Neuronal stem cell (in vitro differentiated cells): ENCODE data around the gene CIRBP.

Source experiments
- DNase-seq: peaks from one replicate; pipeline ENCODE4 v3.0.0-alpha.2; 2013; ENCODE audit warnings: low spot score
- H2AFZ ChIP-seq: one replicate; pipeline ENCODE4 v1.6.1; 2013; ENCODE audit warnings: mild to moderate bottlenecking, low read length, inconsistent platforms
- H2AK5ac ChIP-seq: 2 replicates; pipeline ENCODE4 v1.6.1; 2013; ENCODE audit warnings: low read depth, mild to moderate bottlenecking, inconsistent platforms, low read length, moderate library complexity, mixed read lengths
- H2BK120ac ChIP-seq: 2 replicates; pipeline ENCODE4 v1.6.1; 2013; ENCODE audit warnings: low read depth, mild to moderate bottlenecking, inconsistent platforms, low read length, moderate library complexity, mixed read lengths
- H2BK12ac ChIP-seq: one replicate; pipeline ENCODE4 v1.6.1; 2013; ENCODE audit warnings: low read length, inconsistent platforms
- H2BK15ac ChIP-seq: 2 replicates; pipeline ENCODE4 v1.6.1; 2013; ENCODE audit warnings: mild to moderate bottlenecking, low read length, inconsistent platforms, mixed read lengths
- H2BK5ac ChIP-seq: one replicate; pipeline ENCODE4 v1.6.1; 2013; ENCODE audit warnings: inconsistent platforms, mild to moderate bottlenecking, low read length, moderate library complexity
- H3K14ac ChIP-seq: one replicate; pipeline ENCODE4 v1.6.1; 2013; ENCODE audit warnings: low read length, inconsistent platforms
- H3K18ac ChIP-seq: 2 replicates; pipeline ENCODE4 v1.6.1; 2013; ENCODE audit warnings: low read length, inconsistent platforms
- H3K23ac ChIP-seq: 2 replicates; pipeline ENCODE4 v1.6.1; 2013; ENCODE audit warnings: low read depth, mild to moderate bottlenecking, mixed read lengths, low read length, inconsistent platforms; ENCODE audit not compliant: poor library complexity
- H3K27ac ChIP-seq: replicated peaks from 3 replicates; pipeline ENCODE4 v1.5.1; 2013; ENCODE audit warnings: low read length, inconsistent platforms
- H3K27me3 ChIP-seq, 3 experiments: 2 replicates each; pipeline ENCODE4 v1.6.1; 2013; ENCODE audit warnings: low read length in 3 of 3, mild to moderate bottlenecking in 2 of 3, inconsistent platforms in 1 of 3, low read depth in 1 of 3, mixed read lengths in 1 of 3, moderate library complexity in 1 of 3; ENCODE audit not compliant: control insufficient read depth in 3 of 3, insufficient read depth in 3 of 3
- H3K36me3 ChIP-seq, 2 donors: replicated peaks in 1 of 2; 2 replicates each; pipeline ENCODE4 v1.6.1; 2013; ENCODE audit warnings: low read length in 2 of 2; ENCODE audit not compliant: control insufficient read depth in 2 of 2, insufficient read depth in 2 of 2
- H3K4ac ChIP-seq: 2 replicates; pipeline ENCODE4 v1.6.1; 2013; ENCODE audit warnings: inconsistent platforms, mild to moderate bottlenecking, low read length, moderate library complexity
- H3K4me1 ChIP-seq, 2 donors: 1 replicate in 1 of 2; 2 replicates in 1 of 2; pipeline ENCODE4 v1.6.1; 2013; ENCODE audit warnings: low read length in 2 of 2, low read depth in 1 of 2; ENCODE audit not compliant: control insufficient read depth in 2 of 2, insufficient read depth in 1 of 2
- H3K4me2 ChIP-seq: one replicate; pipeline ENCODE4 v1.6.1; 2013; ENCODE audit warnings: mild to moderate bottlenecking, low read length, inconsistent platforms; ENCODE audit not compliant: insufficient read depth, poor library complexity, severe bottlenecking
- H3K4me3 ChIP-seq, 2 donors: 2 replicates each; pipeline ENCODE4 v1.5.1; 2013; ENCODE audit warnings: low read length in 2 of 2, mild to moderate bottlenecking in 2 of 2, inconsistent platforms in 1 of 2, moderate library complexity in 1 of 2
- H3K79me1 ChIP-seq: one replicate; pipeline ENCODE4 v1.6.1; 2013; ENCODE audit warnings: low read depth, mild to moderate bottlenecking, inconsistent platforms, low read length, moderate library complexity
- H3K9ac ChIP-seq: one replicate; pipeline ENCODE4 v1.6.1; 2013; ENCODE audit warnings: mild to moderate bottlenecking, low read depth, low read length, inconsistent platforms; ENCODE audit not compliant: poor library complexity
- H3K9me3 ChIP-seq, 2 donors: replicated peaks in 1 of 2; 2 replicates each; pipeline versions ENCODE3 to v1.6.1; 2013; ENCODE audit warnings: low read length in 2 of 2, mild to moderate bottlenecking in 2 of 2, inconsistent platforms in 1 of 2, low read depth in 1 of 2, mixed read lengths in 1 of 2, moderate library complexity in 1 of 2; ENCODE audit not compliant: control insufficient read depth in 2 of 2, insufficient read depth in 1 of 2
- H4K8ac ChIP-seq: one replicate; pipeline ENCODE4 v1.6.1; 2013; ENCODE audit warnings: low read depth, mild to moderate bottlenecking, inconsistent platforms, low read length, moderate library complexity
- H4K91ac ChIP-seq: one replicate; pipeline ENCODE4 v1.6.1; 2013; ENCODE audit warnings: low read length, low read depth, mild to moderate bottlenecking, inconsistent platforms; ENCODE audit not compliant: poor library complexity
- WGBS, 2 donors: extraction: QIAGEN DNeasy Blood & Tissue Kit; methylation state at CpG; one replicate each; pipeline ENCODE4 v1.1.7; 2013; ENCODE audit warnings: missing lambda C conversion rate in 2 of 2, mixed read lengths in 1 of 2; ENCODE audit not compliant: insufficient read length in 2 of 2, insufficient replicate concordance in 1 of 2; ENCODE audit errors: extremely low coverage in 2 of 2; 5-methylcytosine and 5-hydroxymethylcytosine counted together

The CIRBP gene

GRCh38 chr19:1315470-1316166, 46.5 kb downstream of the CIRBP start:
- peaks cover 0 to 59% (median 9%) of the 10 kb centered on the region in 3 experiments for H3K27me3 ChIP-seq
- peak overlapping the region; percentile 93 for H2BK120ac ChIP-seq
- H2BK5ac ChIP-seq, result peak overlapping the region; percentile 85
- H3K18ac ChIP-seq, result peak overlapping the region; percentile 95
- H3K4me3 ChIP-seq, result peak overlapping the region in 1 of 2 donors; percentile 57
- H3K79me1 ChIP-seq, result no peaks in the 10 kb centered on the region
- WGBS, 2 donors, result no CpG with 5 or more reads among the region's 58 CpGs
- DNase-seq, result no peak
- H3K4ac ChIP-seq, result peak overlapping the region; percentile 41
- no peaks in the 10 kb centered on the region for H3K36me3 ChIP-seq
- peak overlapping the region; percentile 79 for H2AFZ ChIP-seq
- H4K91ac ChIP-seq, result no peak overlapping the region
- peak overlapping the region; percentile 98 for H2AK5ac ChIP-seq
- H3K4me2 ChIP-seq, result peak overlapping the region; percentile 61
- H2BK12ac ChIP-seq, result peak overlapping the region; percentile 100
- H4K8ac ChIP-seq, result peak overlapping the region; percentile 86
- peak overlapping the region; percentile 75 for H3K14ac ChIP-seq
- no peaks in the 10 kb centered on the region for H3K9me3 ChIP-seq
- H2BK15ac ChIP-seq, result peak overlapping the region; percentile 94
- H3K23ac ChIP-seq, result peak overlapping the region; percentile 83
- peak overlapping the region; percentile 76 for H3K9ac ChIP-seq
- H3K4me1 ChIP-seq, result peaks cover 16 to 17% of the 10 kb centered on the region in 2 donors
- no peak overlapping the region for H3K27ac ChIP-seq

GRCh38 chr19:1316466-1316865, 47.3 kb downstream of the CIRBP start:
- Histone ChIP-seq H3K4me1 (peaks cover 16% of the 10 kb centered on the region in 2 donors), H2BK15ac (peak overlapping the region; percentile 35), H3K9ac (no peak overlapping the region), H3K18ac (peak overlapping the region; percentile 72), H2AFZ (no peak overlapping the region), H2BK120ac (no peak overlapping the region), H3K27ac (no peak overlapping the region), H3K27me3 (peaks cover 0 to 62% (median 9%) of the 10 kb centered on the region in 3 experiments), H2BK12ac (no peak overlapping the region), H4K91ac (no peak overlapping the region), H3K79me1 (no peaks in the 10 kb centered on the region), H2BK5ac (peak overlapping the region; percentile 10), H3K23ac (peak overlapping the region; percentile 53), H2AK5ac (peak overlapping the region; percentile 6), H3K4ac (no peak overlapping the region), H4K8ac (no peak overlapping the region), H3K4me2 (no peak overlapping the region), H3K36me3 (no peaks in the 10 kb centered on the region), H3K4me3 (no peak overlapping the region), H3K14ac (no peak overlapping the region), H3K9me3 (no peaks in the 10 kb centered on the region)
- WGBS, 2 donors, result no CpG with 5 or more reads among the region's 13 CpGs
- DNase-seq, result no peak

GRCh38 chr19:1317274-1318003, 48.3 kb downstream of the CIRBP start:
- Histone ChIP-seq H4K8ac (no peak overlapping the region), H3K9ac (no peak overlapping the region), H2BK12ac (no peak overlapping the region), H3K23ac (no peak overlapping the region), H2AFZ (no peak overlapping the region), H3K27me3 (peaks cover 0 to 63% (median 9%) of the 10 kb centered on the region in 3 experiments), H3K18ac (no peak overlapping the region), H2BK120ac (no peak overlapping the region), H3K4me3 (no peak overlapping the region), H2BK5ac (no peak overlapping the region), H4K91ac (no peak overlapping the region), H3K79me1 (no peaks in the 10 kb centered on the region), H3K9me3 (no peaks in the 10 kb centered on the region), H3K4me2 (no peak overlapping the region), H3K27ac (no peak overlapping the region), H2AK5ac (peak overlapping the region; percentile 20), H3K36me3 (no peaks in the 10 kb centered on the region), H3K4ac (no peak overlapping the region), H3K14ac (no peak overlapping the region), H3K4me1 (peaks cover 15 to 16% of the 10 kb centered on the region in 2 donors), H2BK15ac (no peak overlapping the region)
- WGBS, 2 donors, result no CpG with 5 or more reads among the region's 17 CpGs
- DNase-seq, result no peak
